WTC11 (cell line): ENCODE data around the gene IL1RAPL1. TPM values are rescaled to one million over a fixed set of nuclear protein-coding genes. Genes with fewer than 3 reads are reported as not detected.

Source experiments
- ATAC-seq: fragments of 200-7000 bp; cut with Tn5 transposase; 2 replicates; pipeline ENCODE4 v1.10.0; 2021; ENCODE audit warnings: mild to moderate bottlenecking, moderate library complexity
- CTCF ChIA-PET: fragments of 300-600 bp; sonication (Branson Sonifier 250); formaldehyde crosslinking; loops from one replicate; lab custom pipeline; 2021; ENCODE audit warnings: antibody characterized with exemption; lab: Charles Lee
- POLR2A ChIA-PET: fragments of 350-600 bp; sonication (Branson Sonifier 250); formaldehyde crosslinking; loops from one replicate; lab custom pipeline; 2021; ENCODE audit warnings: antibody characterized with exemption; lab: Charles Lee
- DNase-seq: peaks from one replicate; pipeline ENCODE4 v3.0.0; 2021; ENCODE audit warnings: low spot score
- H3K27ac Mint-ChIP-seq: 2 replicates; pipeline ENCODE4 v1.8.0; 2021; ENCODE audit warnings: mixed read lengths
- H3K27me3 Mint-ChIP-seq: 2 replicates; pipeline ENCODE4 v1.8.0; 2021; ENCODE audit warnings: low read depth, mild to moderate bottlenecking, moderate library complexity, mixed read lengths
- H3K36me3 Mint-ChIP-seq: 2 replicates; pipeline ENCODE4 v1.8.0; 2021; ENCODE audit warnings: mixed read lengths
- H3K4me1 Mint-ChIP-seq: 2 replicates; pipeline ENCODE4 v1.8.0; 2022; ENCODE audit warnings: mixed read lengths
- H3K4me3 Mint-ChIP-seq: 2 replicates; pipeline ENCODE4 v1.8.0; 2021; ENCODE audit warnings: mild to moderate bottlenecking, moderate library complexity, mixed read lengths
- H3K9me3 Mint-ChIP-seq: 2 replicates; pipeline ENCODE4 v1.8.0; 2021; ENCODE audit warnings: mixed read lengths
- CBFB ChIP-seq: sonication (generic); formaldehyde crosslinking; IDR thresholded peaks from 2 replicates; pipeline ENCODE4 v1.8.1; 2022; ENCODE audit warnings: mild to moderate bottlenecking, low read depth, missing genetic modification reagents
- CREB1 ChIP-seq: sonication (generic); formaldehyde crosslinking; IDR thresholded peaks from 2 replicates; pipeline ENCODE4 v1.8.0; 2023; ENCODE audit warnings: mild to moderate bottlenecking, missing genetic modification reagents
- E2F1 ChIP-seq: sonication (generic); formaldehyde crosslinking; IDR thresholded peaks from 2 replicates; pipeline ENCODE4 v1.8.0; 2022; ENCODE audit warnings: mild to moderate bottlenecking, missing genetic modification reagents
- GTF2I ChIP-seq: fragments of 250-450 bp; sonication (Bioruptor Pico); conservative IDR thresholded peaks from 2 replicates; pipeline ENCODE4 v1.4.0; 2021; ENCODE audit warnings: mild to moderate bottlenecking
- HMGA2 ChIP-seq: fragments of 250-450 bp; sonication (Bioruptor Pico); IDR thresholded peaks from 2 replicates; pipeline ENCODE4 v1.4.0; 2021; ENCODE audit warnings: mild to moderate bottlenecking, moderate library complexity
- IRF2 ChIP-seq: sonication (generic); formaldehyde crosslinking; IDR thresholded peaks from 2 replicates; pipeline ENCODE4 v1.8.0; 2022; ENCODE audit warnings: low read depth, missing genetic modification reagents, borderline replicate concordance
- NR2C2 ChIP-seq: sonication (generic); formaldehyde crosslinking; IDR thresholded peaks from 2 replicates; pipeline ENCODE4 v1.8.0; 2022; ENCODE audit warnings: mild to moderate bottlenecking, missing genetic modification reagents
- NR3C1 ChIP-seq: sonication (generic); formaldehyde crosslinking; conservative IDR thresholded peaks from 2 replicates; pipeline ENCODE4 v1.8.1; 2023; ENCODE audit warnings: low read depth, mild to moderate bottlenecking, missing genetic modification reagents
- RORB ChIP-seq: fragments of 250-450 bp; sonication (Bioruptor Pico); IDR thresholded peaks from 2 replicates; pipeline ENCODE4 v1.9.0; 2021; ENCODE audit warnings: mild to moderate bottlenecking
- USF2 ChIP-seq: sonication (generic); formaldehyde crosslinking; IDR thresholded peaks from 2 replicates; pipeline ENCODE4 v1.8.1; 2023; ENCODE audit warnings: mild to moderate bottlenecking, missing genetic modification reagents, moderate library complexity
- ZBTB21 ChIP-seq: sonication (generic); formaldehyde crosslinking; IDR thresholded peaks from 2 replicates; pipeline ENCODE4 v1.8.1; 2023; ENCODE audit warnings: mild to moderate bottlenecking, missing genetic modification reagents, borderline replicate concordance
- ZNF138 ChIP-seq: sonication (generic); formaldehyde crosslinking; conservative IDR thresholded peaks from 2 replicates; pipeline ENCODE4 v1.8.1; 2022; ENCODE audit warnings: mild to moderate bottlenecking, moderate library complexity, missing genetic modification reagents
- ZNF219 ChIP-seq: sonication (generic); formaldehyde crosslinking; IDR thresholded peaks from 2 replicates; pipeline ENCODE4 v1.8.0; 2023; ENCODE audit warnings: missing genetic modification reagents, mild to moderate bottlenecking, borderline replicate concordance
- ZNF263 ChIP-seq: sonication (generic); formaldehyde crosslinking; IDR thresholded peaks from 2 replicates; pipeline ENCODE4 v1.8.1; 2022; ENCODE audit warnings: low read depth, mild to moderate bottlenecking, moderate library complexity, missing genetic modification reagents
- ZNF396 ChIP-seq: fragments of 250-450 bp; sonication (Bioruptor Pico); IDR thresholded peaks from 2 replicates; pipeline ENCODE4 v1.8.0; 2021; ENCODE audit warnings: mild to moderate bottlenecking, moderate library complexity, borderline replicate concordance
- ZNF416 ChIP-seq: fragments of 250-450 bp; sonication (Bioruptor Pico); IDR thresholded peaks from 2 replicates; pipeline ENCODE4 v1.9.0; 2021; ENCODE audit warnings: mild to moderate bottlenecking, inconsistent platforms
- total RNA-seq: library from RNA; stranded (reverse); gene quantifications from 3 replicates; pipeline ENCODE4 v1.2.3, GENCODE V29; 2021
- TF ChIP-seq, protein P1 (sequence below): sonication (generic); formaldehyde crosslinking; IDR thresholded peaks from 2 replicates; pipeline ENCODE4 v1.8.1; 2022; ENCODE audit warnings: missing genetic modification reagents, borderline replicate concordance
- TF ChIP-seq, protein P2 (sequence below): sonication (generic); formaldehyde crosslinking; IDR thresholded peaks from 2 replicates; pipeline ENCODE4 v1.8.1; 2023; ENCODE audit warnings: mild to moderate bottlenecking, moderate library complexity, missing genetic modification reagents
- TF ChIP-seq, protein P3 (sequence below): sonication (generic); formaldehyde crosslinking; IDR thresholded peaks from 2 replicates; pipeline ENCODE4 v1.8.1; 2023; ENCODE audit warnings: mild to moderate bottlenecking, missing genetic modification reagents

IL1RAPL1 gene
- total RNA-seq, 1 experiment from 2014 or later, result 0.13 TPM

GRCh38 chrX:29662101-29662500 is 1074.9 kb downstream of the IL1RAPL1 start:
- POLR2A ChIA-PET, result no interaction called here
- peaks cover 3% of the 10 kb centered on the region; the same call in 1 of the 2 replicates for H3K4me1 Mint-ChIP-seq
- no peak for DNase-seq
- H3K27me3 Mint-ChIP-seq, result no peaks in the 10 kb centered on the region
- TF ChIP-seq ZNF416 (CRISPR knock-in tag) (no peak), GTF2I (no peak), NR2C2 (no peak), IRF2 (CRISPR knock-in tag) (no peak), ZNF396 (CRISPR knock-in tag) (no peak), CBFB (CRISPR knock-in tag) (no peak), USF2 (CRISPR knock-in tag) (no peak), CREB1 (no peak), HMGA2 (CRISPR knock-in tag) (no peak), ZBTB21 (no peak), E2F1 (CRISPR knock-in tag) (no peak), RORB (CRISPR knock-in tag) (no peak), NR3C1 (CRISPR knock-in tag) (no peak), ZNF263 (CRISPR knock-in tag) (no peak)
- TF ChIP-seq, protein P1, sequence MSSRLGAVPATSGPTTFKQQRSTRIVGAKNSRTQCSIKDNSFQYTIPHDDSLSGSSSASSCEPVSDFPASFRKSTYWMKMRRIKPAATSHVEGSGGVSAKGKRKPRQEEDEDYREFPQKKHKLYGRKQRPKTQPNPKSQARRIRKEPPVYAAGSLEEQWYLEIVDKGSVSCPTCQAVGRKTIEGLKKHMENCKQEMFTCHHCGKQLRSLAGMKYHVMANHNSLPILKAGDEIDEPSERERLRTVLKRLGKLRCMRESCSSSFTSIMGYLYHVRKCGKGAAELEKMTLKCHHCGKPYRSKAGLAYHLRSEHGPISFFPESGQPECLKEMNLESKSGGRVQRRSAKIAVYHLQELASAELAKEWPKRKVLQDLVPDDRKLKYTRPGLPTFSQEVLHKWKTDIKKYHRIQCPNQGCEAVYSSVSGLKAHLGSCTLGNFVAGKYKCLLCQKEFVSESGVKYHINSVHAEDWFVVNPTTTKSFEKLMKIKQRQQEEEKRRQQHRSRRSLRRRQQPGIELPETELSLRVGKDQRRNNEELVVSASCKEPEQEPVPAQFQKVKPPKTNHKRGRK (CRISPR knock-in tag), result no peak
- TF ChIP-seq, protein P2, sequence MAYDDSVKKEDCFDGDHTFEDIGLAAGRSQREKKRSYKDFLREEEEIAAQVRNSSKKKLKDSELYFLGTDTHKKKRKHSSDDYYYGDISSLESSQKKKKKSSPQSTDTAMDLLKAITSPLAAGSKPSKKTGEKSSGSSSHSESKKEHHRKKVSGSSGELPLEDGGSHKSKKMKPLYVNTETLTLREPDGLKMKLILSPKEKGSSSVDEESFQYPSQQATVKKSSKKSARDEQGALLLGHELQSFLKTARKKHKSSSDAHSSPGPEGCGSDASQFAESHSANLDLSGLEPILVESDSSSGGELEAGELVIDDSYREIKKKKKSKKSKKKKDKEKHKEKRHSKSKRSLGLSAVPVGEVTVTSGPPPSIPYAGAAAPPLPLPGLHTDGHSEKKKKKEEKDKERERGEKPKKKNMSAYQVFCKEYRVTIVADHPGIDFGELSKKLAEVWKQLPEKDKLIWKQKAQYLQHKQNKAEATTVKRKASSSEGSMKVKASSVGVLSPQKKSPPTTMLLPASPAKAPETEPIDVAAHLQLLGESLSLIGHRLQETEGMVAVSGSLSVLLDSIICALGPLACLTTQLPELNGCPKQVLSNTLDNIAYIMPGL (CRISPR knock-in tag), result no peak
- TF ChIP-seq, protein P3, sequence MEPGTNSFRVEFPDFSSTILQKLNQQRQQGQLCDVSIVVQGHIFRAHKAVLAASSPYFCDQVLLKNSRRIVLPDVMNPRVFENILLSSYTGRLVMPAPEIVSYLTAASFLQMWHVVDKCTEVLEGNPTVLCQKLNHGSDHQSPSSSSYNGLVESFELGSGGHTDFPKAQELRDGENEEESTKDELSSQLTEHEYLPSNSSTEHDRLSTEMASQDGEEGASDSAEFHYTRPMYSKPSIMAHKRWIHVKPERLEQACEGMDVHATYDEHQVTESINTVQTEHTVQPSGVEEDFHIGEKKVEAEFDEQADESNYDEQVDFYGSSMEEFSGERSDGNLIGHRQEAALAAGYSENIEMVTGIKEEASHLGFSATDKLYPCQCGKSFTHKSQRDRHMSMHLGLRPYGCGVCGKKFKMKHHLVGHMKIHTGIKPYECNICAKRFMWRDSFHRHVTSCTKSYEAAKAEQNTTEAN (CRISPR knock-in tag), result no peak
- TF ChIP-seq, all 79 proteins: peak for 0
- Mint-ChIP-seq H3K4me3 (no peak overlapping the region), H3K36me3 (no peaks in the 10 kb centered on the region), H3K27ac (no peak overlapping the region), H3K9me3 (no peaks in the 10 kb centered on the region)
- ATAC-seq, result no peak
- CTCF ChIA-PET, result no interaction called here

DNA sequence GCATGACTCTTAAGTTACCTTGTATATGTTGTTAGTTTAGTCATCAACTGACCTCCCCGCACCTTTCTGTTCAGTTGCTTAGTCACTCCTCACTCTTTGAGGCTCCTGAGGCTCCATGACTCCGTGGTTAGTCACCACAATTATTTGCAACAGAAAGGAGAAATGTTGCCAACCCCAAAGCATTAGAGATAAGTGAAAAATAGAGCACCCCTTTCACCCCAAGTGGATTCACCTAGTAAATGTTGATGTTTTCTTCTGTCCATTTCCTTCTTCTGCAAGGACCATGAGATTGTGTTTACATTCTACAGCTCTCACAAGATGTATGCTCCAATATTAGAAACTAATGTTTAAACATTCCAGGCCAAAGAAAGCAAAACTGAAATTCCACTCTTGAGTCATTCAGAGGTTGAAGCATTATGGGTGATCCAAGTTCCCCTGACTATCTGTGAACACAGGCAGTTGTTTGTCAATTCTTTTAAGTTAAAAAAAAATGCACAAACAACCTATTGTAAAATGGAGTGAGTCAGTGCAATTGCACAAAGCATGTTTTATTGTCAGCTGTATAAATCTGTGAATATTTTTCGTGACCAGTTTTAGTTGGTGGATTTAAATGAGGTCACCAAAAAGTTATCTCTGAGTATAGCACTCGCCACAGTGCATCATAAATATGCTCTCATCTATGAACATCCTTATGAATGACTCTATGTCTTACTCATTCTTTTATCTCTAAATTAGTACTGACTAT is 1075.7 kb downstream of the IL1RAPL1 start:
- Mint-ChIP-seq H3K36me3 (no peaks in the 10 kb centered on the region), H3K4me1 (peaks cover 3% of the 10 kb centered on the region; the same call in 1 of the 2 replicates), H3K9me3 (no peaks in the 10 kb centered on the region), H3K4me3 (no peak overlapping the region), H3K27ac (peak overlapping the region; percentile 57; the same call in 1 of the 2 replicates), H3K27me3 (no peaks in the 10 kb centered on the region)
- TF ChIP-seq ZNF138 (CRISPR knock-in tag) (no peak), ZNF219 (CRISPR knock-in tag) (no peak)
- ChIA-PET CTCF (no interaction called here), POLR2A (no interaction called here)
- ATAC-seq, result no peak
- DNase-seq, result no peak
